ENCODE measurements around the gene CLIP2.
"Not testable (repeated sequence)": the region's sequence is repeated elsewhere in the genome, so short reads cannot be mapped to it uniquely, and the experiment has no call there.

DNA sequence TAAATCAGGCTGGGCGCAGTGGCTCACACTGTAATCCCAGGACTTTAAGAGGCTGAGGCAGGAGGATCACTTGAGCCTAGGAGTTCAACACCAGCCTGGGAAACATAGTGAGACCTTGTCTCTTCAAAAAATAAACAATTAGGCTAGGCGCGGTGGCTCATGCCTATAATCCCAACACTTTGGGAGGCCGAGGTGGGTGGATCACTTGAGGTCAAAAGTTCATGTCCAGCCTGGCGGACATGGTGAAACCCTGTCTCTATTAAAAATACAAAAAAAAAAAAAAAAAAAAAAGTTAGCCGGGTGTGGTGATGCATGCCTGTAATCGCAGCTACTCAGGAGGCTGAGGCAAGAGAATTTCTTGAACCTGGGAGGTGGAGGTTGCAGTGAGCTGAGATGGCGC, 95.6 kb downstream of the CLIP2 start:
- TF ChIP-seq, protein P1, sequence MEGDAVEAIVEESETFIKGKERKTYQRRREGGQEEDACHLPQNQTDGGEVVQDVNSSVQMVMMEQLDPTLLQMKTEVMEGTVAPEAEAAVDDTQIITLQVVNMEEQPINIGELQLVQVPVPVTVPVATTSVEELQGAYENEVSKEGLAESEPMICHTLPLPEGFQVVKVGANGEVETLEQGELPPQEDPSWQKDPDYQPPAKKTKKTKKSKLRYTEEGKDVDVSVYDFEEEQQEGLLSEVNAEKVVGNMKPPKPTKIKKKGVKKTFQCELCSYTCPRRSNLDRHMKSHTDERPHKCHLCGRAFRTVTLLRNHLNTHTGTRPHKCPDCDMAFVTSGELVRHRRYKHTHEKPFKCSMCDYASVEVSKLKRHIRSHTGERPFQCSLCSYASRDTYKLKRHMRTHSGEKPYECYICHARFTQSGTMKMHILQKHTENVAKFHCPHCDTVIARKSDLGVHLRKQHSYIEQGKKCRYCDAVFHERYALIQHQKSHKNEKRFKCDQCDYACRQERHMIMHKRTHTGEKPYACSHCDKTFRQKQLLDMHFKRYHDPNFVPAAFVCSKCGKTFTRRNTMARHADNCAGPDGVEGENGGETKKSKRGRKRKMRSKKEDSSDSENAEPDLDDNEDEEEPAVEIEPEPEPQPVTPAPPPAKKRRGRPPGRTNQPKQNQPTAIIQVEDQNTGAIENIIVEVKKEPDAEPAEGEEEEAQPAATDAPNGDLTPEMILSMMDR (IDR thresholded peaks at IDR 0.05) = not testable (repeated sequence)
- TF ChIP-seq POLR2AphosphoS5 (IDR thresholded peaks at IDR 0.05; ENCODE audit: low read depth, low read length); SIN3A (IDR thresholded peaks at IDR 0.05; ENCODE audit: borderline replicate concordance, insufficient read depth, low read depth, low read length); TCF7L2 (IDR thresholded peaks at IDR 0.05; ENCODE audit: low read depth, low read length): not testable (repeated sequence)
- TF ChIP-seq, protein P2, sequence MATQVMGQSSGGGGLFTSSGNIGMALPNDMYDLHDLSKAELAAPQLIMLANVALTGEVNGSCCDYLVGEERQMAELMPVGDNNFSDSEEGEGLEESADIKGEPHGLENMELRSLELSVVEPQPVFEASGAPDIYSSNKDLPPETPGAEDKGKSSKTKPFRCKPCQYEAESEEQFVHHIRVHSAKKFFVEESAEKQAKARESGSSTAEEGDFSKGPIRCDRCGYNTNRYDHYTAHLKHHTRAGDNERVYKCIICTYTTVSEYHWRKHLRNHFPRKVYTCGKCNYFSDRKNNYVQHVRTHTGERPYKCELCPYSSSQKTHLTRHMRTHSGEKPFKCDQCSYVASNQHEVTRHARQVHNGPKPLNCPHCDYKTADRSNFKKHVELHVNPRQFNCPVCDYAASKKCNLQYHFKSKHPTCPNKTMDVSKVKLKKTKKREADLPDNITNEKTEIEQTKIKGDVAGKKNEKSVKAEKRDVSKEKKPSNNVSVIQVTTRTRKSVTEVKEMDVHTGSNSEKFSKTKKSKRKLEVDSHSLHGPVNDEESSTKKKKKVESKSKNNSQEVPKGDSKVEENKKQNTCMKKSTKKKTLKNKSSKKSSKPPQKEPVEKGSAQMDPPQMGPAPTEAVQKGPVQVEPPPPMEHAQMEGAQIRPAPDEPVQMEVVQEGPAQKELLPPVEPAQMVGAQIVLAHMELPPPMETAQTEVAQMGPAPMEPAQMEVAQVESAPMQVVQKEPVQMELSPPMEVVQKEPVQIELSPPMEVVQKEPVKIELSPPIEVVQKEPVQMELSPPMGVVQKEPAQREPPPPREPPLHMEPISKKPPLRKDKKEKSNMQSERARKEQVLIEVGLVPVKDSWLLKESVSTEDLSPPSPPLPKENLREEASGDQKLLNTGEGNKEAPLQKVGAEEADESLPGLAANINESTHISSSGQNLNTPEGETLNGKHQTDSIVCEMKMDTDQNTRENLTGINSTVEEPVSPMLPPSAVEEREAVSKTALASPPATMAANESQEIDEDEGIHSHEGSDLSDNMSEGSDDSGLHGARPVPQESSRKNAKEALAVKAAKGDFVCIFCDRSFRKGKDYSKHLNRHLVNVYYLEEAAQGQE (IDR thresholded peaks at IDR 0.05; ENCODE audit: insufficient read depth in 1 of 2, low read depth in 2 of 2, low read length in 1 of 2) = not testable (repeated sequence)

Data from Panc1 (cell line).